ENCODE measurements around the gene LINGO1.

The LINGO1 gene

GRCh38 chr15:77567202-77567601, 65.5 kb downstream of the LINGO1 start:
- Histone ChIP-seq H3K27me3 (ENCODE audit: insufficient read depth, low read length) (no peaks in the 10 kb centered on the region), H3K4me1 (ENCODE audit: insufficient read depth, low read length) (peaks cover 15% of the 10 kb centered on the region), H3K9me3 (ENCODE audit: insufficient read depth, low read depth, low read length) (no peaks in the 10 kb centered on the region), H3K9ac (ENCODE audit: low read depth, low read length) (no peak overlapping the region), H3K27ac (ENCODE audit: low read depth, low read length) (no peak overlapping the region), H3K4me3 (ENCODE audit: low read length) (no peak overlapping the region), H3K36me3 (ENCODE audit: insufficient read depth, low read length) (no peaks in the 10 kb centered on the region)
- 90% methylated on average over 10 of the region's 10 CpGs for WGBS

GRCh38 chr15:77566092-77566491, 66.6 kb downstream of the LINGO1 start:
- Histone ChIP-seq H3K9me3 (ENCODE audit: insufficient read depth, low read depth, low read length) (no peaks in the 10 kb centered on the region), H3K4me3 (ENCODE audit: low read length) (no peak overlapping the region), H3K4me1 (ENCODE audit: insufficient read depth, low read length) (peaks cover 15% of the 10 kb centered on the region), H3K36me3 (ENCODE audit: insufficient read depth, low read length) (no peaks in the 10 kb centered on the region), H3K9ac (ENCODE audit: low read depth, low read length) (no peak overlapping the region), H3K27me3 (ENCODE audit: insufficient read depth, low read length) (no peaks in the 10 kb centered on the region), H3K27ac (ENCODE audit: low read depth, low read length) (no peak overlapping the region)
- WGBS, result 70% methylated on average over 4 of the region's 4 CpGs

GRCh38 chr15:77565378-77565915, 67.3 kb downstream of the LINGO1 start:
- no peaks in the 10 kb centered on the region for H3K9me3 ChIP-seq (ENCODE audit: insufficient read depth, low read depth, low read length)
- H3K36me3 ChIP-seq (ENCODE audit: insufficient read depth, low read length), result no peaks in the 10 kb centered on the region
- H3K27ac ChIP-seq (ENCODE audit: low read depth, low read length), result no peak overlapping the region
- WGBS, result 93% methylated on average over 25 of the region's 25 CpGs
- H3K4me3 ChIP-seq (ENCODE audit: low read length), result no peak overlapping the region
- H3K9ac ChIP-seq (ENCODE audit: low read depth, low read length), result no peak overlapping the region
- H3K27me3 ChIP-seq (ENCODE audit: insufficient read depth, low read length), result no peaks in the 10 kb centered on the region
- H3K4me1 ChIP-seq (ENCODE audit: insufficient read depth, low read length), result peaks cover 15% of the 10 kb centered on the region

- no peaks in the 10 kb centered on the region for H3K9me3 ChIP-seq (ENCODE audit: insufficient read depth, low read depth, low read length)
- peaks cover 15% of the 10 kb centered on the region for H3K4me1 ChIP-seq (ENCODE audit: insufficient read depth, low read length)
- H3K36me3 ChIP-seq (ENCODE audit: insufficient read depth, low read length), result no peaks in the 10 kb centered on the region
- H3K27ac ChIP-seq (ENCODE audit: low read depth, low read length), result no peak overlapping the region
- WGBS, result 75% methylated on average over 9 of the region's 9 CpGs
- no peaks in the 10 kb centered on the region for H3K27me3 ChIP-seq (ENCODE audit: insufficient read depth, low read length)
- no peak overlapping the region for H3K4me3 ChIP-seq (ENCODE audit: low read length)
- H3K9ac ChIP-seq (ENCODE audit: low read depth, low read length), result no peak overlapping the region
Measured at GRCh38 chr15:77564938-77565337, 67.8 kb downstream of the LINGO1 start.

- no peaks in the 10 kb centered on the region for H3K9me3 ChIP-seq (ENCODE audit: insufficient read depth, low read depth, low read length)
- no peak overlapping the region for H3K4me3 ChIP-seq (ENCODE audit: low read length)
- H3K9ac ChIP-seq (ENCODE audit: low read depth, low read length), result no peak overlapping the region
- H3K27ac ChIP-seq (ENCODE audit: low read depth, low read length), result no peak overlapping the region
- H3K36me3 ChIP-seq (ENCODE audit: insufficient read depth, low read length), result no peaks in the 10 kb centered on the region
- peaks cover 11% of the 10 kb centered on the region for H3K4me1 ChIP-seq (ENCODE audit: insufficient read depth, low read length)
- WGBS, result 90% methylated on average over 3 of the region's 3 CpGs
- no peaks in the 10 kb centered on the region for H3K27me3 ChIP-seq (ENCODE audit: insufficient read depth, low read length)
Measured at GRCh38 chr15:77564341-77564740, 68.4 kb downstream of the LINGO1 start.

- H3K9ac ChIP-seq (ENCODE audit: low read depth, low read length), result no peak overlapping the region
- no peaks in the 10 kb centered on the region for H3K9me3 ChIP-seq (ENCODE audit: insufficient read depth, low read depth, low read length)
- WGBS, result 90% methylated on average over 6 of the region's 6 CpGs
- peaks cover 5% of the 10 kb centered on the region for H3K4me1 ChIP-seq (ENCODE audit: insufficient read depth, low read length)
- no peaks in the 10 kb centered on the region for H3K27me3 ChIP-seq (ENCODE audit: insufficient read depth, low read length)
- H3K36me3 ChIP-seq (ENCODE audit: insufficient read depth, low read length), result no peaks in the 10 kb centered on the region
- H3K27ac ChIP-seq (ENCODE audit: low read depth, low read length), result no peak overlapping the region
- no peak overlapping the region for H3K4me3 ChIP-seq (ENCODE audit: low read length)
Measured at GRCh38 chr15:77563623-77564156, 69.0 kb downstream of the LINGO1 start.

Measured in HUES64 (cell line).